GM10847 (cell line): ENCODE results near the gene LPAR6.

ENCODE experiments used
- POLR2A ChIP-seq: IDR thresholded peaks from 2 replicates; pipeline ENCODE4 v1.6.1; 2011; ENCODE audit not compliant: insufficient read length; ENCODE audit errors: extremely low read depth

The LPAR6 gene

DNA sequence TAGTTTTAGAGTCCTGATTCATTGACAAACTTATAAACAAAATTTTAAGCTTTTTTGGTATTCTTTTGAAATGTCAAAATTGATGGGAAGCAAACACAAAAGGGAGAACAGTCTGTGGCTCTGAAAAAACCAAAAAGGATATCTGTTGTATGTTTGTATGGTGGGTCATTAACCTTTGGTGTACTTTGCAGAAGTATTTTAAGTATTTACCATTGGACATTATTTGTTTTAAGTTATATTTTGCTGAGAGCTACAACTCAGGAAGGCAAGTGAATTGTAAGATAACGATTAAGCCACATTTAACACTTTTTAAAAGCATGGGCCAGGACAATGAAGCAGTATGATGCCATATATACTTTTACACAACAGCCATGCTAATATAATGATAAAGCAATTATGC, 15.2 kb downstream of the LPAR6 start:
- TF ChIP-seq POLR2A, result no peak

DNA sequence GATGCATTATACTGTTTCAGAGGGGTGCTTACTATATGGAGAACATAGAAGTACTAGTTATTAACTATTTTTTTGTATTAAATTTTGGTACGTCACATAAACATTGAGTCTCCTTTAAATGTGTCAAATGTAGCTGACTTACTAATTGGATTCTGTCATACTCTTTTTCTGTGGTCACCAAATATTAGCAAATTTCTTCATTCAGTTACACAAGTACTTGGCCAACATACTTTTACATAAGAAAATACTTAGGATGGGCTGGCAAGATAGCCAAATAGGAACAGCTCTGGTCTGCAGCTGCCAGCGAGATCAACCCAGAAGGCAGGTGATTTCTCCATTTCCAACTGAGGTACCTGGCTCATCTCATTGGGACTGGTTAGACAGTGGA, 19.2 kb downstream of the LPAR6 start:
- no peak for TF ChIP-seq POLR2A

DNA sequence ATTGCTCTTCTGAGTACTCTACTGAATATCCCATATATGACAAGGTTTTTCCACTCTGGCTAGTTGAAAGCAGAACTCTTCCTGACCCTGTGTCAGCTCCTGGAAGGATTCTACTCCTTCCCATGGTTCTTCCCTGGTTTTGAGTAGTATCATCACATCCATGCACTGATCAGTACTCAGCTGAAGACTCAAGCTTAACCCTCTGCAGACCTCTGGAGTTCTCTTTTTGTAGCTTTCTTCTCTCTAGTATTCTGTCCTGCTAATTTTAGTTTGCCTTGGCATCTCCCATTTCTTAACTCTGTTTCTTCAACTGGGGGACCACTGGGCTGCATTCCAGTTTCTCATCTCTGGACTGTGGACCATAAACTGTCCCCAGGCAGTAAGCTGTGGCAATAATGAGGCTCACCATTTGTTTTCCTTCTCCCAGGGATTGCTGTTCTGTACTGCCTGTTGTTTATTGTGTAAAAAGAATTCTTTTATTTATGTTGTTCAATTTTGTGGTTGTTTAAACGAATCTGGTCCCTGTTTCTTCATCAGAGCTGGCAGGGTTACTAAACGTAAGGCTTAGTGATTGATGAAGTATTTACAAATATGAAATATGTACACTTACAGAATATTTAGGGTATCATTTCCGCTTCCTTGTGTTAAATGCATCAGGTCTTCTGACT, 19.7 kb downstream of the LPAR6 start:
- no peak for TF ChIP-seq POLR2A

DNA sequence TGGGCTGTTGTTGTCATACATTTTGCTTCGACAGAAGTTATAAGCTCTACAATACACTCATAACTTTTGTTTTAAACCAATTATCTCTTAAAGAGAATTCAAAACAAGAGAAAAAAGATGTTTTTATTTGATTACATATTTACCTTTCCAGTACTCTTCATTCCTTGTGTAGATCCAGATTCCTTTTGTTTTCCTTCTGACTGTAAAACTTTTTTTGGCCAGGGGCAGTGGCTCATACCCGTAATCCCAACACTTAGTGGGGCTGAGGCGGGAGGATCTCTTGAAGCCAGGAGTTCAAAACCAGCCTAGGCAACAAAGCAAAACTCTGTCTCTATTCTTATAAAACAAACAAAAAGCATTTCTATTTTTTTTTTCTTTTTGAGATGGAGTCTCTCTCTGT, 21.7 kb downstream of the LPAR6 start:
- TF ChIP-seq POLR2A, result no peak

DNA sequence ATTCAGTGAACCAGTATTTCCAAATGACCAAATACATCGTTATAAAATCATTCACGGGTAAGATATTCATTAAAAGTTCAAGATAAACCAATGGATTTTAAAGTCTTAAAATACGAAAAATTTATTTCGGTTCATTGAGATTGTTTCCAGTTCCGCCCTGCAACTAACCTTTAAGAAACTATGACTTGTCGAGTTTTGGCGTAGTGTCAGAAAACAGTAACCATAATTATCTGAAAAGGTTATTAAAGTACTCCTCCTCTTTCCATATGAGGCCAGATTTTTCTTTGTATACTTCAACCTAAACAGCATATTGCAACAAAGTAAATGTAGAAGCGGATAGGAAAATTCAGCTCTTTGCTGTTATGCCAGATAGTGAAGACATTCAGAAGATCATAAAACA, 26.1 kb downstream of the LPAR6 start:
- TF ChIP-seq POLR2A, result no peak

DNA sequence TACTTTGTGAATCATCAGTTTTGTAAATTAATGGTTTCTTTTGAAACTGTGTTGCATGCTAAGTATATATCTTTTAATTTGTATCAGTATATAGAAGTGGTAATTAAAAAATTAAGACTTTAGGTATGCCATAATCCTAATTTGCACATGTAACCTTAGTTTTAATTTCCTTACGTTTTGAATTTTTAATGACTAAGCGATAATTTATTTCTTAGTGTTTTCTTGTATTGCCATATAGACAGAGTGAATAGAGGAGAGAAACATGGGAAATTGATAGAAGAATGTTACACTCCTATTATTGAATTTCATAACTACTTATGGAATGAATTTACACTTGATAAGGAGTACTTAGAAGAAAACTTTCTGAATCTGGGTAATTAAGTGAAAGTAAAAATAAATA, 29.5 kb downstream of the LPAR6 start:
- TF ChIP-seq POLR2A, result no peak

DNA sequence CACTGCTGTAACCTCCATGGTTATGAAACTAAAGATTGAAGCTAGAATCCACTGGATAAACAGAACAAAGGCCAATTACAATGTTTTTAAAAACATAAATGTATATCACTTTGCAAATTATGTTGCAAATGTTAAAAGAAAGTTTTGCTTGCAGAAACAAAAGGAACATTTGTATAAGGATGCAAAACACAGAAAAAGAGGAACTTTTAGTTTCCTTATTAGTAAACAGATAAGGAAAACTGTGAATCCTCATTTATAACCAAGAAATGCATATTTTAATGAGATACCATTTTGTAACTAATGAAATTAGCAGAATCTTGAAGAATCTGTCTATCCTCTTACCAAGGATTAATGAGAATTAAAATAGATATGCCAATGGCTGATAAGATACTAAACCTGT, 32.3 kb downstream of the LPAR6 start:
- no peak for TF ChIP-seq POLR2A

DNA sequence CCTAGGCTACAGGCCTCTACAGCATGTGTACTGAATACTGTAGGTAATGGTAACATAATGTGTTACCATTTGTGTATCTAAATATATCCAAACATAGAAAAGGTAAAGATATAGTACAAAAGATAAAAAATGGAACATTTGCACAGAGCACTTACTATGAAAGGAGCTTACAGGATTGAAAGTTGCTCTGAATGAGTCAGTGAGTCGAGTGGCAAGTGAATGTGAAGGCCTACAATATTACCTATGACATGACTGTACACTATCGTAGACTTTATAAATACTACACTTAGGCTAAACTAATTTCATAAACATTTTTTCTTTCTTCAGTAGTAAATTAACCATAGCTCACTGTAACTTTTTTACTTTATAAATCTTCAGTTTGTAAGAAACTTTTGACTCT, 35.1 kb downstream of the LPAR6 start:
- TF ChIP-seq POLR2A, result no peak

DNA sequence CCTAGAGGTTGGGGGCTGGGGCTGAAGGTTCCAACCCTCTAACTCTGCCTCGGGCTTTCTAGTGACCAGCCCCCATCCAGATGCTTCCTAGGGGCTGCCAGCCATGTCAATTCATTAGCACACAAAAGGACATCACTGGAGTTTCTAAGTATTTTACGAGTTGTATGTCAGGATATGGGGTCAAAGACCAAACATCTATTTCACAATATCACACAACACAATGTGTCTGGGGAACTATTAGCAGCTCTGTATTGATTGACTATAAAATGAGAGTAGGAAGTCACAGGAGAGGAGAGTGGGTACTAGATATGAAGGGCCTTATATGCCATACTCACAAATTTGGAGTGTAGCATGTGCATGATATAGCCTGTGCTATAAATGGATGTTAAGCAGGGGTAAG, 42.1 kb downstream of the LPAR6 start:
- TF ChIP-seq POLR2A, result no peak

DNA sequence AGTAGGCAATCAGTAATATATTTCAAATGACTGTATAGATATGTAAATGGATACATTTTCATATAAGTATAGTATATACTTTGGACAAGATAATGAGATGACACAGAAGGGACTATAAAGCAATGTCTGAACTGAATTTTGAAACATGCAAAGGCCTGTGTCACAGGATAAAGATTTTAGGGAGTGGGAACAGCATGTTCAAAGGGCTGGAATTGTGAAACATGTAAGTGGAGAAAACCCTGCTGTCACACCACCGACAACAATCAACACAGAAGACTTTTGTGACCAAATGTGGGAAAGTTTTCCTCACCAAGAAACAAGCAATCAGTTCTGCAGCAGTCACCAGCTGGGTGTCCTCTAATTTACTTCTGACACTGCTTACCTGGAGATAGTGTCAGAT, 42.9 kb downstream of the LPAR6 start:
- TF ChIP-seq POLR2A, result no peak
